ENCODE data around the gene MBD5. TPM values are rescaled to one million over a fixed set of nuclear protein-coding genes. Genes with fewer than 3 reads are reported as not detected.

MBD5 gene
- total RNA-seq, 1 donor from 2014 or later: 100 TPM

DNA sequence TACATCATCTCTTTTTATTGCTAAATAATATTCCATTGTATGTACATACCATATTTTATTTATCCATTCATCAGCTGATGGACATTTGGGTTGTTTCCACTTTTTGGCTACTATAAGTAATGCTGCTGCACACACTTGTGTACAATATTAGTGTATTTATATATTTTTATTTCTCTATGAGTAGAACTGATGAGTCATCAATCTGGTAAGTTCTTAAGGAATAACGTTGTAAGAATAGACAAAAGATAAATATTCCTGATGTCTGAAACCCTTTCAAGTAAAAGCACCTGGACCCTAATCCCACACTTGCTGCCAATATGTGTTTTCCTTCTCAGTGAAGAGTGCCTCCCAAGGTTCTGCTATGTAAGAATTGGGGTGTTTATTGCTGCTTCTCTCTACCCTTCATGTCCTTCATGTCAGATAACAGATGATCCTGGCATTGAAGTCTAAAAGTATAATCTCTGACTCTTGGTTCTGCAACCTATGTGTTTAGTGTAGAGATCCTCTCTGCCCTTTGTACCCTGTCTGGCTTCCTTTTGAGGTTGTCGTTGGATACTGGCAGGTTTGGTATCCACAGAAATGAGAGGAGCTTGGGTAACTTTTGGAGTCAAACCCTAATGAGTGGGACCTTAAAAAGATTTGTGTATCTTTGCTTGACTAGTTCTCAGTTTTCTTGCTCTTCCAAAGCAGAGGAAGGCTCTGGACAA lies 330.7 kb downstream of the MBD5 start:
- peaks cover 4% of the 10 kb centered on the region for H3K4me1 Mint-ChIP-seq
- H3K4me3 Mint-ChIP-seq: no peak overlapping the region
- no peak overlapping the region for H3K27ac Mint-ChIP-seq
- DNase-seq (ENCODE audit: low spot score in 2 of 2, unreplicated experiment in 2 of 2): no peak
- peaks cover 25% of the 10 kb centered on the region for H3K36me3 Mint-ChIP-seq
- no peaks in the 10 kb centered on the region for H3K27me3 Mint-ChIP-seq (ENCODE audit: low read depth)
- H3K9me3 Mint-ChIP-seq: peaks cover 24% of the 10 kb centered on the region
- TF ChIP-seq CTCF (IDR thresholded peaks at IDR 0.05; ENCODE audit: unreplicated experiment): no peak

DNA sequence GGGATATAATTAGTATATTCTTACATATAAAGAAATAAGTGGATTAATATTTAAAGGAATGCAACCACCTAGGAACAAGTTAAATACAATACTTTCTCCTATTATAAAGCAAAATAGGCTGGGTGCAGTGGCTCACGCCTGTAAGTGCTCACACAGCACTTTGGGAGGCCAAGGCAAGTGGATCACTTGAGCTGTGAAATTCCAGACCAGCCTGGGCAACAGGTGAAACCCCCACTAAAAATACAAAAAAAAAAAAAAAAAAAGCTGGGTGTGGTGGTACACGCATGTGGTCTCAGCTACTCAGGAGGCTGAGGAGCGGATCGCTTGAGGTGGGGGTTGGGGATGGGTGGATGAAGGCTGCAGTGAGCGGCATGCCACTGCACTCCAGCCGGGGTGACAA lies 337.5 kb downstream of the MBD5 start:
- Mint-ChIP-seq H3K9me3 (peaks cover 23% of the 10 kb centered on the region), H3K4me1 (peaks cover 6% of the 10 kb centered on the region), H3K4me3 (no peak overlapping the region), H3K36me3 (peaks cover 33% of the 10 kb centered on the region), H3K27ac (no peak overlapping the region), H3K27me3 (ENCODE audit: low read depth) (no peaks in the 10 kb centered on the region)
- DNase-seq (ENCODE audit: low spot score in 2 of 2, unreplicated experiment in 2 of 2): no peak
- TF ChIP-seq CTCF (IDR thresholded peaks at IDR 0.05; ENCODE audit: unreplicated experiment): no peak

GRCh38 chr2:148360662-148361061 lies 339.8 kb downstream of the MBD5 start:
- DNase-seq (ENCODE audit: low spot score in 2 of 2, unreplicated experiment in 2 of 2): no peak
- Mint-ChIP-seq H3K4me3 (no peak overlapping the region), H3K9me3 (peaks cover 27% of the 10 kb centered on the region), H3K27me3 (ENCODE audit: low read depth) (no peaks in the 10 kb centered on the region), H3K36me3 (peaks cover 34% of the 10 kb centered on the region), H3K27ac (no peak overlapping the region), H3K4me1 (peaks cover 6% of the 10 kb centered on the region)
- TF ChIP-seq CTCF (IDR thresholded peaks at IDR 0.05; ENCODE audit: unreplicated experiment): no peak

- peaks cover 39% of the 10 kb centered on the region for H3K36me3 Mint-ChIP-seq
- H3K4me1 Mint-ChIP-seq: peaks cover 6% of the 10 kb centered on the region
- DNase-seq (ENCODE audit: low spot score in 2 of 2, unreplicated experiment in 2 of 2): no peak
Observed at GRCh38 chr2:148362144-148362796, 341.4 kb downstream of the MBD5 start.

DNA sequence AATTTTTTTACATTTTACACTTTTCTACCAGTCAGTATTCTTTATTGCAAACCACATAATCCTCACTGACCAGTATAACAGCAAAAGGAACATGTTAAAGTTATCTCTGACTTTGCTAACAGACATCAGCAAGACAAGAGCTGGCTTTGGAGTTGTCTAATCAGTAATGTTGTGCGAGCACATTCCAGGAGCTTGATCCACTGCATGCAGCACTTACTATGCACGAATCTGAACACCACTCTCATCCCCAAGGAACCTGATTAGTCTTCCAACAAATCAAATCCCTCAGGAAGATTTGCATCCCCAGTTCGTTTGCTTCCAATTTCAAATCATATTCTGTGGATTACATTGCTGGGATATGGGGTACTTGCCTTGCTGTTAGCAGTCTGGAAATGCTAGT lies 354.3 kb downstream of the MBD5 start:
- no peak for DNase-seq (ENCODE audit: low spot score in 2 of 2, unreplicated experiment in 2 of 2)
- Mint-ChIP-seq H3K27me3 (ENCODE audit: low read depth) (no peaks in the 10 kb centered on the region), H3K27ac (no peak overlapping the region), H3K9me3 (peaks cover 23% of the 10 kb centered on the region), H3K4me1 (no peaks in the 10 kb centered on the region), H3K4me3 (no peak overlapping the region), H3K36me3 (peaks cover 21% of the 10 kb centered on the region)
- no peak for TF ChIP-seq CTCF (IDR thresholded peaks at IDR 0.05; ENCODE audit: unreplicated experiment)

More at GRCh38 chr2:148362144-148362796, 341.4 kb downstream of the MBD5 start:
- Mint-ChIP-seq H3K27ac (no peak overlapping the region), H3K9me3 (peaks cover 38% of the 10 kb centered on the region), H3K4me3 (no peak overlapping the region), H3K27me3 (ENCODE audit: low read depth) (no peaks in the 10 kb centered on the region)
- no peak for TF ChIP-seq CTCF (IDR thresholded peaks at IDR 0.05; ENCODE audit: unreplicated experiment)
